GM18520 (cell line): ENCODE data around the gene UBE2R2.
"Not testable (repeated sequence)": the region's sequence is repeated elsewhere in the genome, so short reads cannot be mapped to it uniquely, and the experiment has no call there.

Experiments used
- ATAC-seq: cut with Tn5 transposase; IDR thresholded peaks from one replicate; pipeline ENCODE4 v1.9.1; 2021; ENCODE audit not compliant: unreplicated experiment

UBE2R2 gene

GRCh38 chr9:33837138-33837537 is 20.2 kb downstream of the UBE2R2 start:
- no peak for ATAC-seq

GRCh38 chr9:33840381-33840780 is 23.4 kb downstream of the UBE2R2 start:
- ATAC-seq = no peak

DNA sequence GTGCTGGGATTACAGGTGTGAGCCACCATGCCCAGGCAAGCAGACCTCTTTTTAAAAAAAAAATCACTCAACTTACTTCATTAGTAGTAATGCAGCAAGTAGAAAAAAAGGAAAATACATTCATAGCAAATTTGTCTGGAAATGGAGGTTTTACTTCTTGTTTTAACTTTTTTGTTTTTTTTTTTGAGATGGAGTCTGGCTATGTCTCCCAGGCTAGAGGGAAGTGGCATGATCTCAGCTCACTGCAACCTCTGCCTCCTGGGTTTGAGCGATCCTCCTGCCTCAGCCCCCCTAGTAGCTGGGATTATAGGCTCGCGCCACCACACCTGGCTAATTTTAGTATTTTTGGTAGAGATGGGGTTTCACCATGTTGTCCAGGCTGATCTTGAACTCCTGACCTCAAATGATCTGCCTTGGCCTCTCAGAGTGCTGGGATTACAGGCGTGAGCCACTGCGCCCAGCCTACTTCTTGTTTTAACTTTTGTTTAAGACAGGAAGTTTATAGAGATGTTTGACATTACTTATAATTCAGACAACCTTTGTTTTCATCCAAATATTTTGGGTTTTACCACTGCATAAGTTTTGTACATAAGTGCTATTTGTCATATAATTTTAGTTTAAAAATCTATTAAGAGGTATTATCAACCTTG is 26.5 kb downstream of the UBE2R2 start:
- ATAC-seq = no peak

DNA sequence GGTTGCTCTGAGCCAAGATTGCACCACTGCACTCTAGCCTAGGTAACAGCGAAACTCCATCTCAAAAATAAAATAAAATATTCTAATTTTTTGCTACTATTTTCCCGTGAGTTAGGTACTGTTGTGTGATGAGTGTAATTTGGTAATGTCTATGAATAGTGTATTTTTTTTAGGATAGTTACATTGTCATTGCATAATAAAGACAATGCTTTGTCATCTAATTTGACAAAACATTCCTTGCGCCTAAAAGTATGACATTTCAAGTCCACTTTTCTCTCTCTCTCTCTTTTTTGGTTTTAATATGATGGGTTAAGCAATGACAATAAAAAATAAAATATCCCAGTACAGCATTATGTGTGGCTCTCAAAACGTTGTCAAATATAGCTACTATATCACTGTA is 29.3 kb downstream of the UBE2R2 start:
- ATAC-seq = no peak

- ATAC-seq = not testable (repeated sequence)
Observed at GRCh38 chr9:33847894-33848205, 30.9 kb downstream of the UBE2R2 start.

DNA sequence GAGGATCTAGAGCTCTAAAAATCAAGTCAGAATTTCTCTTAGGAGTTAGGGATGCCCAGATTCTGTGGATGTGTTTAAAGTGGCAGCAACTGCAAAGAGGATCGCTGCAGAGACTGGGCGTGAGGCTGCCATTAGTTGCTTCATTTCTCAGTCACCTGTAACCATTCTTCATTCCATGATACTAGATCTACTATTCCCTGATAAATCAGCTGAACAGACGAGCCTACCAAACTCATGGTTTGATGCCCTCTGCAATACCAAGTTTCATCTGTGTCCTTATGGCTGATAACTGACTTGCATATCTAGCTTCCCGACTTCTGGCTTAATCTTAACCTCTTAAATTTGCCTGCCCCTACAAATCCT is 33.3 kb downstream of the UBE2R2 start:
- ATAC-seq = no peak

DNA sequence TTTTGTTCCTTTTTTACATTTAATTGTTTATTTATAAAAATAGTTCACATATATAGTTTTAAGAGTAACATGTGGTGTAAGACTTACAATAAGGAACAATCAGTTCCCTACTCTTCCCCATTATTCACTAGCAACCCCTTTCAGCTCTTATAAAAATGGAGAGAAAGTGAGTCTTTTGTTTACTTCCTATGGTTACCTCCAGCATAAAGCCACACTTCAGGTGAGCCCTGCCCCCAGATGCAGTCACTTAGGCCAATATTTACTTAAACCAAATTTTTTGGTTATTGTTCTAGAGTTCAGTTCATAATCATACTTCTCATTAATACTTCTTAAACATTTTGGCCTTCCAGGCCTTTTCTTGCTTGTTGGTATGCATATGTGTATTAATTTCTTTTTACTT is 33.7 kb downstream of the UBE2R2 start:
- ATAC-seq = no peak

- ATAC-seq = no peak
Observed at GRCh38 chr9:33851301-33851700, 34.3 kb downstream of the UBE2R2 start.

- ATAC-seq = no peak
Observed at GRCh38 chr9:33852216-33852826, 35.4 kb downstream of the UBE2R2 start.

DNA sequence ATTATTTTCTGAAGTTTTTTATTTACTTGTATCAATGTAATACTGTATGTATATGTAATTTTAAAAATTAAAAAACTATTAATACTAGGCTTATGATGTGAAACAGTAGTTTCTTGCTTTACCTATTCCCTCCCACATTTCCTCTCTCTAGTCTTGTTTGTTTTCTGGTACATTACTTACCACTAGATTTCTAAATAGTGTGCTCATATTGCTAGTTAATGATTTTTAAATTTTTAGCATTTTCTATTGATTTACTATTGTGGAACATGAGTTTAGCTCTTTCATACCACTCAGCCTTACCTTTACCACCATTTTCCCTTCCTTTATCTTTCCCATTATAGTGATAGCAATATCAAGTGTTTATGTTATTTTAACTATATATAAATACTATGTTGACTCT is 39.3 kb downstream of the UBE2R2 start:
- no peak for ATAC-seq

GRCh38 chr9:33858423-33858822 is 41.5 kb downstream of the UBE2R2 start:
- no peak for ATAC-seq

DNA sequence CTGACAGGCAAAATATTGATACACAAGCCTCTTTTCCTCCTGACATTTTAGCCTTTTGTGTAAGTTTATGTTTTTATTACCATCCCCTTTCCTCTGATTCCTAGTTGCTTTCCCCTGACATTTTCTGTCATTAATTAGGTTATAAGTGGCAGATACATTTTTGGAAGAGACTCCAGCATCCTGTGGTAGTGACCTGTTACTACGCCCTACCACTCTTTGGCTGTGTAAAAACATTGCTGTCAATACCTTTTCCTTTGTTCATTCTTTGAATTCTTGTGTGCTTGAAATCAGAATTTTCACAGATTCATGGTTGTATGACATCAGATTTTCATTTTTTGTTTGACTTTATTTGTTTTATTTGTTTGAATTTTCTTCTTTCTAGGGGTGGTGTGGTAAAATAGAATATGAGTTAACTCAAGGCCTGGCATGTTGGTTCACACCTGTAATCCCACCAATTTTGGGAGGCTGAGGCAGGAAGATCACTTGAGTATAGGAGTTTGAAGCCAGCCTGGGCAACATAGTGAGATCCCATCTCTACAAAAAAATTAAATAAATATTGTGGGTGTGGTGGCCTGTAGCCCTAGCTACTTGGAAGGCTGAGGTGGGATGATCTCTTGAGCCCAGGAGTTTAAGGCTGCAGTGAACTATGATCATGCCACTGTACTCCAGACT is 43.4 kb downstream of the UBE2R2 start:
- ATAC-seq = no peak

GRCh38 chr9:33861917-33862453 is 45.0 kb downstream of the UBE2R2 start:
- no peak for ATAC-seq

DNA sequence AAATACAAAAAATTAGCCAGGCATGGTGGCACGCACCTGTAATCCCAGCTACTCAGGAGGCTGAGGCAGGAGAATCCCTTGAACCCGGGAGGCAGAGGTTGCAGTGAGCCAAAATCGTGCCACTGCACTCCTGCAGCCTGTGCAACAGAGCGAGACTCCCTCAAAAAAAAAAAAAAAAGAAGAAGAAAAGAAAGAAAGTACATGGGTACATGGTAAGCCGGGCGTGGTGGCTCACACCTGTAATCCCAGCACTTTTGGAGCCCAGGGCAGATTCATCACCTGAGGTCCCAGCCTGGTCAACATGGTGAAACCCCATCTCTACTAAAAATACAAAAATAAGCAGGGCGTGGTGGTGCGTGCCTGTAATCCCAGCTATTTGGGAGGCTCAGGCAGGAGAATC is 46.1 kb downstream of the UBE2R2 start:
- not testable (repeated sequence) for ATAC-seq

DNA sequence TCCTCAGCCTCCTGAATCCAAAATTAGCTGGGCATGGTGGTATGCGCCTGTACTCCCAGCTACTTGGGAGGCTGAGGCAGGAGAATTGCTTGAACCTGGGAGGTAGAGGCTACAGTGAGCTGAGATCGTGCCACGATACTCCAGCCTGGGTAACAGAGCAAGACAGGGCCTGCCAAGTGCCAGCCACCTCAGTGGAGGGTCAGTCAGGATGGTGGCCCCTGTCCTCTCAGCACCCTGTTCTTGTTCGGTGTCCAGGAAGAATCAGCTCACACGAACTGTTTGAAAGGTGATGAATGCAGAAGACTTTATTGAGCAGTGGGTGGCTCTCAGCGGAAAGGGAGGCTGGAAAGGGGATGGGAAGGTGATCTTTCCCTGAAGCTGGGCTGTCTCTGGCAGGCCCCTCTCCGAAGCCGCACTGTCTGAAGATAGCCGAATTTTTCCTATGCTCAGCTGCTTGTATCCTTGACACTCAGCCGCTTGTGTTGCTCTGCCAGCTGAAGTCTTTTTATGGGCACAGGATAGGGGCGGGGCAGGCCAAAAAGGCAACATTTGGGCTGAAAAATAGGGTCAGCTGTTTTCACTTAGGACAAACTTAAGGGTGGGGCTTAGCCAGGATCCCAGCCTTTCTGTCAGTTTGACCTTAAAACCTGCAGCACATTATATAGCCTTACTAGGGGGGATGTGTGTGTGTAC is 50.9 kb downstream of the UBE2R2 start:
- ATAC-seq = no peak

GRCh38 chr9:33868440-33868973 is 51.5 kb downstream of the UBE2R2 start:
- no peak for ATAC-seq

DNA sequence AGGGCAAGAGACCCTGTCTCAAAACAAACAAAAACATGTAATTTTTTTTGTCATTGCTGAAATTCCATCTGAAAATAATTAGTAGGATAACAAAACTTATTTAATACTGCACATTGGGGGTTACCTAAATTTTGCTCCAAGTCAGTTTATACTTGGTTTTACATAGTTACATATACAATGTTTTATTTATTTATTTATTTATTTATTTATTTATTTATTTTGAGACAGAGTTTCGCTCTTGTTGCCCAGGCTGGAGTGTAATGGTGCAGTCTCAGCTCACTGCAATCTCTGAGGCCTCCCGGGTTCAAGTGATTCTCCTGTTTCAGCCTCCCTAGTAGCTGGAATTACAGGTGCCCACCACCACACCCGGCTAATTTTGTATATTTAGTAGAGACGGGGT is 52.3 kb downstream of the UBE2R2 start:
- ATAC-seq = not testable (repeated sequence)

- no peak for ATAC-seq
Observed at GRCh38 chr9:33877727-33878489, 60.9 kb downstream of the UBE2R2 start.

GRCh38 chr9:33878691-33879366 is 61.9 kb downstream of the UBE2R2 start:
- ATAC-seq = no peak
